NCI-H1048 (cell line): ENCODE results near the gene SULF2.

Experiments used
- DNase-seq: peaks from one replicate; lab custom pipeline; 2025; lab: John Stamatoyannopoulos, UW

Gene SULF2

GRCh38 chr20:47735412-47736400 is 49.6 kb downstream of the SULF2 start:
- DNase-seq: no peak

GRCh38 chr20:47734870-47735269 is 50.4 kb downstream of the SULF2 start:
- DNase-seq: no peak

- no peak for DNase-seq
Observed at GRCh38 chr20:47733892-47734291, 51.4 kb downstream of the SULF2 start.

- DNase-seq: no peak
Observed at GRCh38 chr20:47730744-47731143, 54.5 kb downstream of the SULF2 start.

GRCh38 chr20:47729472-47729871 is 55.8 kb downstream of the SULF2 start:
- no peak for DNase-seq

- DNase-seq: no peak
Observed at GRCh38 chr20:47727909-47728361, 57.3 kb downstream of the SULF2 start.

GRCh38 chr20:47727170-47727880 is 58.0 kb downstream of the SULF2 start:
- no peak for DNase-seq

- no peak for DNase-seq
Observed at GRCh38 chr20:47726632-47727031, 58.6 kb downstream of the SULF2 start.

- DNase-seq: peak; percentile 77
Observed at GRCh38 chr20:47725248-47725973, 59.9 kb downstream of the SULF2 start.

- no peak for DNase-seq
Observed at GRCh38 chr20:47724910-47725247, 60.4 kb downstream of the SULF2 start.

GRCh38 chr20:47724396-47724795 is 60.9 kb downstream of the SULF2 start:
- no peak for DNase-seq

GRCh38 chr20:47723322-47723721 is 62.0 kb downstream of the SULF2 start:
- no peak for DNase-seq

- no peak for DNase-seq
Observed at GRCh38 chr20:47720636-47721427, 64.4 kb downstream of the SULF2 start.

GRCh38 chr20:47719625-47720024 is 65.7 kb downstream of the SULF2 start:
- DNase-seq: no peak

- DNase-seq: no peak
Observed at GRCh38 chr20:47719211-47719610, 66.1 kb downstream of the SULF2 start.

GRCh38 chr20:47718398-47718797 is 66.9 kb downstream of the SULF2 start:
- no peak for DNase-seq

GRCh38 chr20:47717421-47717820 is 67.9 kb downstream of the SULF2 start:
- DNase-seq: no peak

- DNase-seq: no peak
Observed at GRCh38 chr20:47713878-47714450, 71.3 kb downstream of the SULF2 start.

- no peak for DNase-seq
Observed at GRCh38 chr20:47713163-47713562, 72.1 kb downstream of the SULF2 start.

- DNase-seq: peak; percentile 49
Observed at GRCh38 chr20:47711046-47711752, 74.1 kb downstream of the SULF2 start.

- DNase-seq: no peak
Observed at GRCh38 chr20:47710665-47711045, 74.6 kb downstream of the SULF2 start.
